GM19043 (cell line): Measurements from ENCODE around the gene DIDO1.

ENCODE experiments used
- ATAC-seq: cut with Tn5 transposase; IDR thresholded peaks from one replicate; pipeline ENCODE4 v1.9.1; 2021; ENCODE audit warnings: low read depth; ENCODE audit not compliant: unreplicated experiment

The DIDO1 gene

DNA sequence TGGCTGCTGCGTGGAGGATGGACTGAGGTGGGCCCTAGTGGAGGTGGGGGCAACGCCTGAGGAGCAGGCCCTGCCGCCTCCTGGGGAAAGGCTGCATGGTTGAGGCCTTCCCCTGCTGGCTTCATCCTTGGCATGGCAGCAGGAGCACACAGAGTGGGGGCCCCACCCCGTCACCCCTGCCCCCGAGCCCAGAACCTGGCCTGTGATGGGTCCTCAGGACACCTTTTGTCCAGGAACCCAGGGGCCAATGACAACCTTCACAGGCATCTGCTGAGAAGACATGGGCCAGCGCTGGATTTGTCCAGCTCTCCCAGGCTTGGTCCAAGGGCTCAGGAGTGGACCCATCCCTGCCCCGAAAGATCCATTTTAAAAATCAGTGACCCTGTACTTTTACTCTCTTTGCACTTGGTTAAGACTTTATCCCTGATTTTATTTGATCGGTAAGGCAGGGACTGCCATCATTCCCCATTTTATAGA is 25.6 kb upstream of the DIDO1 start:
- no peak for ATAC-seq

DNA sequence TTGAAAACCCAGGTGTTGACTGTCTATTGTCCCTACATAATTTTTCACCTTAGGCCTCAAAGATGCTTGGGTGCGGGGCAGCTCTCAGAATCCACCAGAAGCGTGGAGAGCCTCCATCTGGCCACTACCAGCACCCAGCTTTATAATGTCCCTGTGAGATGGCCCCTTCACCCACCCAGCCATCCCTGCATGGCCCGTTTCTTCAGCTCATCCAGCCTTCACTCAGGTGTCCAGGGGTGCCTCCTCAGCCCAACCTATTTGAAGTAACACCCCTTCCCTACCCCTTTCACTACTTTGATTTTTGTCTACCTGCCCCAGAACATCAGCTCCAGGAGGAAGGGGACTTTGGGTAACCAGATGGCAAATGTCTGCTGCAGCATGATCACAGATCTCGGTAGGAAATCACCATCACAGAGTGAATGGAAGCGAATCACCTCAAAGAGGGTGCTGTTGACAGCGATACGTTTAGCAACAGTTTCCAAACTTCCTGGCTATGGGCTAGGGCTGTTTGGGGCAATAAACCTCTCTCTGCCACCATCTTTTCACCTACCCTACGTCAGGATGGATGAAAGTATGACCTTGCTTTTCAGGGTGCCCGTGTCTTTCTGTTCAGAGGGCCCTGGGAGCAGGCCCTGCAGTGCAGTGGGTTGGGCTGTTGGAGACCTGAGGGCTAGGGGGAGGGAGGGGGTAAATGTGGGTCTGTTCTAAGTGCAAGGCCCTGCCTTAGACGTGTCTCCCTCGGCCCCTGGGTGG is 25.0 kb upstream of the DIDO1 start:
- no peak for ATAC-seq

GRCh38 chr20:62950741-62951140 is 24.4 kb upstream of the DIDO1 start:
- ATAC-seq: no peak

DNA sequence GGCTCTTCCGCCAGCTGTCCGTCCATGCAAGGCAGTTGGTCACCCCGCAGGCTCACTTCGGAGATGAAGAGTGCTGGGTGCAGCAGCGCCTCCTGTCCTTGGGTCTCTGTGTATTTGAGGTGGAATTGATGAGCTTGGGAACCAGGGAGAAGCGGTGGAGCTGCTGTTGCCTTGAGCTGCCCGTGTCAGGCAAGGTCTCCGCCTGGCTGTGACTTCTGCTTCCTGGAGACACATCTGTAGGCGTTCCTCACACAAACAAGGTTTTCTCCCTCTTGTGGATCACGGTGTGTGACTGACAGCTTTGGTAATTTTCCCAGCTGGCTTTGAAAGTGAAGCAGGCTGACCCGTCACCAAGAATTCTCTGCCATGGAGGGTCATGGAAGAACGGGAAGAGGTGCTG is 23.7 kb upstream of the DIDO1 start:
- no peak for ATAC-seq

GRCh38 chr20:62949153-62949821 is 23.0 kb upstream of the DIDO1 start:
- no peak for ATAC-seq

DNA sequence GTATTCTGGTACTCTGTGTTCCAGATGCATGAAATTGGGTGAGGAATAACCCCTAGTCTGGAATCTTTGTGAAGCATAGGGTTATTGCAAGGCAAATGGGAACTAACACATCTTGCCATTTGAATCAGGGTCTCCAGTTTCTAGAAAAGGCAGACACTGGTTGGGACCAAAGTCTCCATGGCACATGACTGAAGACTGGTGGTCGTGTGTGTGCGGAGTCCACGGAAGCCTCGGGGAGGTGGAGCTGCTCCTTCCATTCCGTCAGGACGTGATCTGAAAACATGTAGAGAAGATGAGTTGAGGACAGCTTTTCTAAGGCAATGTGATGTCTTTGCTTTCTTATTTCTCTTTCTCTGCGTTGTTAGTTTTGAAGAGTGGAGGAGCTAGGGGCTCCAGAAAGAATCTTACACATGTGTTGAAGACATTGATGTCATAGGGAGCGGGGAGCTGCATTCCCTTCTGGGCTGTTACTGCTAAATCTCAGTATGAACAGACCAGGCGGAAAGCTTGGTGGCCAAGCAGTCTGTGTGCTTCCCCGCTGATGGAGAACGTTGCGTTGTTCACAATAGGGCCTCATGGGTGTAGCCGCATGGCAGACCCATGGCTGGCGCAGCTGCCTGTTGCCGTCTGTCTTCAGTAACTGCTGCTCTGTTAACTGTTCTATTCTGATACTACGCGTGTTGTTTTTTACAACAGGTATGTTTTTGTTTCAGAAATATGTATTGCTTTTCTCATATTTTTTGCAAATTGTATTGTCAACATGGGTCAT is 21.4 kb upstream of the DIDO1 start:
- no peak for ATAC-seq

- ATAC-seq: no peak
Measured at GRCh38 chr20:62946918-62947317, 20.6 kb upstream of the DIDO1 start.

DNA sequence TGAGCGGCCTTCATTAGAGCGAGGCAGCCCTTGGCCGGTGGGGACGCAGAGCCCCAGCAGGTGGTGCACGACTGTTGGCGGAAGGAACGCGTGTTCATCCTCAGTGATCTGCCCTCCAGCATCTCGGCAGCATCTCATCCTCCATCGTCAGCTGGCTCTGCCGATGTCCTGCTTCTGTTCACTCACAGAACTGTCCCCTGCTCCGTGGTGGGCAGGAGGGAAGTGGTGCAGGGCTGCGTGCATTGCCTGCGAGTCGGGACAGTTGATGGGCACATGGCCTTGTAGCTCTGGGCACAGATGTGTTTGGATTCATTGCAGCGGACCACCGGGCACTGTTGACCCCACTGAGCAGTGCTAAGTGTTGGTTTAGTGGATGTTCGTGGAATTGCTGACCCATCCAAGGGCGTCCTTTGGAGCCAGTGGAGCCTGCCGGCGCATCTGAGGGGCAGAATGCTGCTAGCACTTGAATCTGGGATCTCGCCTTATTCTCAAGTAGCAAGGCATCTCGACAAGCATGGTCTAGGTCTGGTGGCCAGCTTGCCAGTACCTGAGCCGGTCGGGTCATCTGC is 19.6 kb upstream of the DIDO1 start:
- ATAC-seq: no peak

DNA sequence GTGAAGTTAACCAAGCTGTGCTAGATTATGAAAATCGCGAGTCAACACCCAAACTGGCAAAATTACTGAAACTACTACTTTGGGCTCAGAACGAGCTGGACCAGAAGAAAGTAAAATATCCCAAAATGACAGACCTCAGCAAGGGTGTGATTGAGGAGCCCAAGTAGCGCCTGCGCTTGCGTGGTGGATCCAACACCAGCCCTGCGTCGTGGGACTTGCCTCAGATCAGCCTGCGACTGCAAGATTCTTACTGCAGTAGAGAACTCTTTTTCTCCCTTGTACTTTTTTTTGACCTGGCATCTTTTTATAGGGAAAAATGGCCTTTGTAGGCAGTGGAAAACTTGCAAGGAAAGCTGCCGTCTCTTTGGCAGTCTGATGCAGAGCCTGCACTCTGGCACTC is 18.4 kb upstream of the DIDO1 start:
- no peak for ATAC-seq

DNA sequence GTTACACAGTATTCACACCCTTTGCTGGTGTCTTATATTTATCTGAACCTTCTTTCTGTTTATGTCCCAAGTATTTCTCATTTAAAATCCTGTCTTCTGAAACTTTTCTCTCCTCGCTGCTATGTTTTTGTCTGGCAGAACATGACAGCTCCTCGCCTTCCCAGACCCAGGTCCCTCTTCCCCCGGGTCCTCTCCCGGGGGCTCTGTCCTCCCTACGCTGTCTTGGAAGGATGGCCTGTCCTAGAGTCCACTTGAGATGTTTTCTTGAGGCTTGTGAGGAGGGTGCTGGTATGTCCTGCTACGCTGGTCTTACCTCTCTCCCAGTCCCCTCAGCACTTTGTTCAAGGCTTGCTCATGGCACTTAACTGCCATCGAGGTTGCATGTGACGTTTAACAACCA is 17.9 kb upstream of the DIDO1 start:
- ATAC-seq: no peak

DNA sequence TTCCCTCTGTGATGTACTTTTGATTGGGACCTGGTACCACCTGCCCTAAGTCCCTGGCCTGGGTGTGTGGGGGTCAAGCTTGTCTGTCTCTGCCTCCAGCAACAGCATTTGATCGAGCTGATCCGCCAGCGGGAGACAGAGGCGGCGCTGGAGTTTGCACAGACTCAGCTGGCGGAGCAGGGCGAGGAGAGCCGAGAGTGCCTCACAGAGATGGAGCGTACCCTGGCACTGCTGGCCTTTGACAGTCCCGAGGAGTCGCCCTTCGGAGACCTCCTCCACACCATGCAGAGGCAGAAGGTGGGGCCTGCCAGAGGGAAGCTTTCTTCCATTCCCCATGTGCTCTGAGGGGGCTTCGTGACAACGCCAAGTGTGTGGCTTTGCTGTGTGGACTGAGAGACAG is 17.1 kb upstream of the DIDO1 start:
- no peak for ATAC-seq

GRCh38 chr20:62942456-62942855 is 16.2 kb upstream of the DIDO1 start:
- ATAC-seq: no peak

DNA sequence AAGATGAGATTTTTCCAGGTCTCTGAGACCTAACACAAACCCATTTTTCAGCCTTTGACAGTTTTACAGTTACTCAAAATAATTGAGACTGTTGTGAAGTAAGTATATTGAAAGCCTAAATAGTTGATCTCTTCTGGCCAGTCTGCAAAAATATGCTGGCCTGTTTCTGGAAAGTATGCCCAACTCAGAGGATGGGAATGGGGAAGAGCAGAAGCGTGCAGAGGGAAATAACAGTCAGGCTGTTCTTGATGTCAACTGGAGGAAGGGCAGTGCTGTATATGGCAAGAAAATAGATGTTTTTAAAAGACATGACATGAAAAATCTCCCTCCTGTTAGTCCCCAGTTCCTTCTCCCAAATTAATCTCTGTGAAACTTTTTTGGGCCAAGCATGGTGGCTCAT is 15.5 kb upstream of the DIDO1 start:
- ATAC-seq: no peak

GRCh38 chr20:62940875-62941274 is 14.6 kb upstream of the DIDO1 start:
- ATAC-seq: no peak

DNA sequence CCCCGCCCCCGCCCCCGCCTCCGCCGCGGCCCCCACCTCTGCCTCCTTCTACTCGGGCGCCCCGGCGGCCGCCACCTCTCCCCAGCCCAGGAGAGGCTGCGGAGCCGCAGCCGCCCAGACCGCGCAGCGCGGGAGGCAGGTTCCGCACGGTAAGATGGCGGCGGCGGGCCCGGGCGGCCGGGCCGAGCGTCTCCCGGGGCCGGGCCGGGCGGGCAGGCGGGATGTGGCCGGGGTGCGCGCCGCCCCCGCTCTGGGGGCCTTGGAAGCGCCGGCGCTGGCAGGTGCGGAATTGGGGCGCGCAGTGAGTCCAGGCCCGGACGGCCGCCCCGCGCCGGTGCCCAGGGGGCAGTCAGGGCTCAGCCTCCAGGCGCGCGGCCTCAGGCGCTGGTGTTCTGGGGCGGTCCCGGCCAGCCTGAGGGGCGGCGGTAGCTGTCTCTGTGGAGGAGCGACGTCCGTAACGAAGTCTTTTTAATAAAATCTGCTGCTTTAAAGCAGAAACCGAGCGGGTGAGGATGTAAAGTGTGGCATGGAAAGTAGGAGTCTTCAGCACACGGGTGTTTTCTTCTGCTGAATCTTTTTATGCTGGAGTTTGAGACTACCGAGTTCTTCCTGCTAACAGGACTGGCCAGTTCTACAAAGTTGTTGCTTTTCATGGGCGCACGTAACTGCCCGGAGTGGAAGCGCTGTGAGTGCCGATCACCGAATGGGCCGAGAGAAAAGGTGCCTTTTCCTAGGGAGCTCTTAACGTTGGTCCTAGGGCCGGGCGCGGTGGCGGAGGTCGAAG is 12.0 kb upstream of the DIDO1 start, which contains the start of gene GID8:
Gene GID8 (plus strand): TSS at position 43 of the 784 bp plus-strand sequence. CDS start 3,356 bp downstream, outside the sequence.
- ATAC-seq: peak; percentile 28

GRCh38 chr20:62937268-62938104 is 11.2 kb upstream of the DIDO1 start:
- peak; percentile 79 for ATAC-seq

DNA sequence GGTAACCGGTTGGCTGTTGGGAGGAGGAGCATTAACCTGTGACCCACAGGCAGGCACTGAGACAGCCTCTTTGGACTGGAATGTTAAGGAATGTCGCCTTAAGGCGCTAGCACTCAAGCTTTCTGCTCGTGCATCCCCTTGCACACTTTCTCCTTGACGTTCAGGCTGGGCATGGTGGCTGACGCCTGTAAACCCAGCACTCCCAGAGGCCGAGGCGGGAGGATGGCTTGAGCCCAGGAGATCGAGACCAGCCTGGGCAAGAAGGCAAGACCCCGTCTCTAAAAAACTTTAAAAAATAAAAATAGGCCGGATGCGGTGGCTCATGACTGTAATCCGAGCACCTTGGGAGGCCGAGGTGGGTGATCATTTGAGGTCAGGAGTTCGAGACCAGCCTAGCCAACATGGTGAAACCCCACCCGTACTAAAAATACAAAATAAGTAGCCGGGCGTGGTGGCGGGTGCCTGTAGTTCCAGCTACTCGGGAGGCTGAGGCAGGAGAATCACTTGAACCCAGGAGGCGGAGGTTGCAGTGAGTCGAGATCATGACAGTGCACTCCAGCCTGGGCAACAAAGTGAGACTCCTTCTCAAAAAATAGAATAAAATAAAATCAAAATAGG is 9.8 kb upstream of the DIDO1 start:
- ATAC-seq: no peak

DNA sequence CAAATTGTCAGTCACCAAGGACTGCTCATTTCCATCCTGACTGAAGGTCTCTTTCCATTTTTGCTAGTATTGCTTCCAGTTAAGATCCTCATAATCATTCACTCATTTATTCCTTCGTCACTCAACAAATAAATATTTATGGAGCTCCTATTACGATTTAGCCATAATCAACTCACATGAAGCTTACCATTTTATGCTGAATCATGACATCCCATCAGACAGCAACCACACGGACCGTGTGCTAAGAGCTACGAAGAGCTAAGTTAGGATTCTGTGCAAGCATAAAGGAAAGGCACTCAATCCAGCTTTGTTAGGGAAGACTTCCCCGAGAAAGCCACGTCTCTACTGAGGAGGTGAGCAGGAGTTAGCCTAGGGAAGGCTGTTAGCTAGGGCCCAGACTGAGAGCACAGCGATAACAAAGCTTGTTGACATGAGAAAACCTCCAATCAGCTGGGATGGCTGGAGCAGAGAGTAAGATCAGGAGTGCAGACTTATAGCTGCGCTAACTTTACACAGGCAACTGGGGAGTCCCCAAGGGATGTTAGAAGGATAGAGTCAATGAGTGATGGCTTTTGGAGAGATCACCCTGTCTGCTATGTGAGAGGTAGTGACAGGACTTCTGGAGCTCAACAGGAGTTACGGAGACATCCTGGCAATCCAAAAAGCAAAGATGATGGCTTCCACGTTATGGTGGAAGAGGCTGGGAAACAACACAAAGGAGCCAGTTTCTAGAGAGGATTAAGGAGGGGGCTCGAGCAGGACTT is 9.1 kb upstream of the DIDO1 start:
- ATAC-seq: no peak
